Spleen (tissue), 7 donors: Measurements from ENCODE around the gene PRMT2.

ENCODE experiments used
- CTCF ChIP-seq, 11 experiments: fragments of 200-600 bp in 7 of 11; fragments of 450-650 bp in 4 of 11; sonication (generic) in 4 of 11; IDR thresholded peaks in 8 of 11; conservative IDR thresholded peaks in 3 of 11; 1 replicate in 7 of 11; 2 replicates in 4 of 11; pipeline versions ENCODE4 v1.4.0 to v1.8.0; 2016 to 2021; ENCODE audit warnings: antibody characterized with exemption in 11 of 11, inconsistent platforms in 4 of 11, mild to moderate bottlenecking in 1 of 11
- POLR2A ChIP-seq, 3 donors: fragments of 450-650 bp; IDR thresholded peaks; one replicate each; pipeline ENCODE4 v1.5.1; 2017; ENCODE audit warnings: antibody characterized with exemption in 3 of 3, mild to moderate bottlenecking in 1 of 3
- POLR2AphosphoS5 ChIP-seq, 3 donors: sonication (generic); formaldehyde crosslinking; IDR thresholded peaks; one replicate each; pipeline ENCODE4 v1.5.1; 2017; ENCODE audit warnings: antibody characterized with exemption in 3 of 3
- donor health status: DM: no; HTN: no; CAD: no; lungs with moderate emphysema.
- donor health status: DM: no; HTN: no; CAD: no.
- donor health status: DM: no; HTN: no; CAD: no.

- TF ChIP-seq CTCF (IDR thresholded peaks at IDR 0.05 in 8 of 11, conservative IDR thresholded peaks at IDR 0.05 in 3 of 11) (no peak), POLR2AphosphoS5 (IDR thresholded peaks at IDR 0.05) (no peak), POLR2A (IDR thresholded peaks at IDR 0.05) (no peak)
These were observed 27.8 kb upstream of the PRMT2 start for GRCh38 chr21:46607636-46608035.
